Glomerular visceral epithelial cell (primary cell): ENCODE measurements around the gene SIRPA.

Source experiments
- DNase-seq: peaks from one replicate; pipeline ENCODE4 v3.0.0-alpha.2; 2016; ENCODE audit errors: extremely low spot score

SIRPA gene

GRCh38 chr20:1933465-1933870 lies 38.3 kb downstream of the SIRPA start:
- peak; percentile 80 for DNase-seq

- DNase-seq: no peak
Observed at GRCh38 chr20:1934156-1934555, 38.9 kb downstream of the SIRPA start.

GRCh38 chr20:1934721-1935573 lies 39.7 kb downstream of the SIRPA start:
- DNase-seq: no peak

- no peak for DNase-seq
Observed at GRCh38 chr20:1935696-1936366, 40.6 kb downstream of the SIRPA start.

GRCh38 chr20:1937316-1937976 lies 42.2 kb downstream of the SIRPA start:
- no peak for DNase-seq

- no peak for DNase-seq
Observed at GRCh38 chr20:1938464-1939269, 43.5 kb downstream of the SIRPA start.

- no peak for DNase-seq
Observed at GRCh38 chr20:1939270-1939595, 44.0 kb downstream of the SIRPA start.

- peak; percentile 50 for DNase-seq
Observed at GRCh38 chr20:1940581-1940980, 45.4 kb downstream of the SIRPA start.

- DNase-seq: no peak
Observed at GRCh38 chr20:1941226-1941625, 46.0 kb downstream of the SIRPA start.

GRCh38 chr20:1942061-1942460 lies 46.9 kb downstream of the SIRPA start:
- DNase-seq: no peak

- DNase-seq: no peak
Observed at GRCh38 chr20:1942486-1943274, 47.5 kb downstream of the SIRPA start.

GRCh38 chr20:1943275-1944002 lies 48.2 kb downstream of the SIRPA start:
- DNase-seq: no peak

- DNase-seq: no peak
Observed at GRCh38 chr20:1944345-1945091, 49.3 kb downstream of the SIRPA start.

GRCh38 chr20:1945134-1945618 lies 50.0 kb downstream of the SIRPA start:
- DNase-seq: no peak

- no peak for DNase-seq
Observed at GRCh38 chr20:1945660-1946059, 50.5 kb downstream of the SIRPA start.

- no peak for DNase-seq
Observed at GRCh38 chr20:1946442-1946761, 51.2 kb downstream of the SIRPA start.

GRCh38 chr20:1946762-1947534 lies 51.7 kb downstream of the SIRPA start:
- no peak for DNase-seq

- no peak for DNase-seq
Observed at GRCh38 chr20:1947535-1947846, 52.3 kb downstream of the SIRPA start.
